Activated CD4-positive, alpha-beta memory T cell treated with anti-CD3 and anti-CD28 coated beads for 36 hours (primary cell): ENCODE data around the gene TAS1R2. TPM values are rescaled to one million over a fixed set of nuclear protein-coding genes. Genes with fewer than 3 reads are reported as not detected.
"Not testable (repeated sequence)": the region's sequence is repeated elsewhere in the genome, so short reads cannot be mapped to it uniquely, and the experiment has no call there.

Experiments
- CTCF ChIA-PET: fragments of 350-600 bp; sonication (Branson Sonifier 250); formaldehyde crosslinking; loops from one replicate; lab custom pipeline; 2021; ENCODE audit warnings: antibody characterized with exemption, inconsistent platforms; lab: Charles Lee
- POLR2A ChIA-PET: fragments of 350-600 bp; sonication (Branson Sonifier 250); formaldehyde crosslinking; loops from one replicate; lab custom pipeline; 2021; ENCODE audit warnings: antibody characterized with exemption; lab: Charles Lee
- DNase-seq: peaks from one replicate; pipeline ENCODE4 v3.0.0-alpha.2; 2020
- H3K27ac Mint-ChIP-seq: one replicate; pipeline ENCODE4 v1.8.0; 2021; ENCODE audit warnings: mixed read lengths
- H3K27me3 Mint-ChIP-seq: one replicate; pipeline ENCODE4 v1.8.0; 2021; ENCODE audit warnings: mixed read lengths
- H3K36me3 Mint-ChIP-seq: one replicate; pipeline ENCODE4 v1.8.0; 2021; ENCODE audit warnings: mixed read lengths
- H3K4me1 Mint-ChIP-seq: one replicate; pipeline ENCODE4 v1.8.0; 2021; ENCODE audit warnings: low read depth, mixed read lengths
- H3K4me3 Mint-ChIP-seq: one replicate; pipeline ENCODE4 v1.8.0; 2021; ENCODE audit warnings: mild to moderate bottlenecking, mixed read lengths
- H3K9me3 Mint-ChIP-seq: one replicate; pipeline ENCODE4 v1.8.0; 2021; ENCODE audit warnings: mixed read lengths
- intact Hi-C: fragments of 100-400 bp; cut with micrococcal nuclease; formaldehyde crosslinking; loops from one replicate; pipeline ENCODE4 v1.15.1; 2023
- total RNA-seq, 2 experiments: library from RNA; stranded (reverse); gene quantifications; one replicate each; pipeline ENCODE4 v1.2.3, GENCODE V29; 2021

The TAS1R2 gene
- total RNA-seq, 2 experiments from 2014 or later, result not detected

DNA sequence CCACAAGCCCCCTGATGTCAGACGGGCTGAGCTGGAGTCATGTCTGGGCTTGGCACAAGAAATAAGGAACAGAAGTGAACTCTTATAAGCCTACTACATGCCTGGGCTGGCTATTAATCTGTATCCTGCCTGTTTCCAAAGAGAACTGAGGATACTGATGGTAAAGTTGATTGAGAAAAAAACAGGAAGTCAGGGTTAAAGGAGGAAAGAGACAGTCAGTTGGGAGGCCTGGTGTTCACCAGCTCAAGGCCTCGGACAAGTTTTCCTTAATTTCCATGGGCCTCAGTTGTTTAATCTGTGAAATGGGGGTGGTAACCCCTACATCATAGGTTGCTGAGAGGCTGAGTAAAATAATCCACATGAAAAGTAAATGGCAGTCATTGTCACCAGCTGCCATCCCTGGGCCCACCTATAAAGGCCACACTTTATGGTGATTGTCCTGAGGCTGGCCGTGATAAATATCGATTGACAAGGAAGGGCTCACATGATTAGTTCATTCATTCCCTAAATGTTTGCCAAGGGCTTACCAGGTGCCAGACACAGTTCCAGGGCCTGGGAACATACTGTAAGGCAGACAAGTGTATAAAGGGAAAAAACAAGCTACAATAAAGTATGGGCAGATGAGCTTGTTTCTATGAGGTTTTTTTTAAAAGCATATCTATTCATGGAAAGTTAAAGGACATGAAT lies 40.0 kb upstream of the TAS1R2 start:
- no peaks in the 10 kb centered on the region for H3K9me3 Mint-ChIP-seq
- intact Hi-C loops, result loop anchor here (10.0 kb wide), 2 partner anchors 305 to 345 kb away; no protein-coding TSS in a partner anchor
- ChIA-PET POLR2A (interaction anchor here (0.6 kb wide), 1 partner anchor 172 kb away, joined by 3 read pairs; no protein-coding TSS in a partner anchor), CTCF (interaction anchor here (1.0 to 2.8 kb wide), 3 partner anchors 9 to 16 kb away, joined by 3 to 21 read pairs (median 3); no protein-coding TSS in a partner anchor)
- peaks cover 19% of the 10 kb centered on the region for H3K4me1 Mint-ChIP-seq
- no peaks in the 10 kb centered on the region for H3K27me3 Mint-ChIP-seq
- H3K36me3 Mint-ChIP-seq, result no peaks in the 10 kb centered on the region
- no peak overlapping the region for H3K4me3 Mint-ChIP-seq
- no peak overlapping the region for H3K27ac Mint-ChIP-seq
- DNase-seq, result no peak

GRCh38 chr1:18898567-18898966 lies 39.1 kb upstream of the TAS1R2 start:
- ChIA-PET CTCF (interaction anchor here (1.0 to 2.8 kb wide), 2 partner anchors 10 to 15 kb away, joined by 3 to 21 read pairs; no protein-coding TSS in a partner anchor), POLR2A (no interaction called here)
- H3K27me3 Mint-ChIP-seq, result no peaks in the 10 kb centered on the region
- peaks cover 18% of the 10 kb centered on the region for H3K4me1 Mint-ChIP-seq
- no peaks in the 10 kb centered on the region for H3K9me3 Mint-ChIP-seq
- no peak overlapping the region for H3K4me3 Mint-ChIP-seq
- intact Hi-C loops, result no loop called here
- no peak for DNase-seq
- no peaks in the 10 kb centered on the region for H3K36me3 Mint-ChIP-seq
- no peak overlapping the region for H3K27ac Mint-ChIP-seq

- DNase-seq, result no peak
- H3K27ac Mint-ChIP-seq, result no peak overlapping the region
- no peaks in the 10 kb centered on the region for H3K36me3 Mint-ChIP-seq
- H3K27me3 Mint-ChIP-seq, result no peaks in the 10 kb centered on the region
- H3K4me3 Mint-ChIP-seq, result no peak overlapping the region
- intact Hi-C loops, result no loop called here
- H3K9me3 Mint-ChIP-seq, result no peaks in the 10 kb centered on the region
- ChIA-PET POLR2A (no interaction called here), CTCF (interaction anchor here (0.7 kb wide), 1 partner anchor 1405 kb away, joined by 4 read pairs; no protein-coding TSS in a partner anchor)
- peaks cover 3% of the 10 kb centered on the region for H3K4me1 Mint-ChIP-seq
Observed at GRCh38 chr1:18895317-18895716, 35.9 kb upstream of the TAS1R2 start.

GRCh38 chr1:18893120-18893519 lies 33.7 kb upstream of the TAS1R2 start:
- Mint-ChIP-seq H3K27ac (no peak overlapping the region), H3K4me3 (no peak overlapping the region), H3K27me3 (no peaks in the 10 kb centered on the region), H3K4me1 (no peaks in the 10 kb centered on the region), H3K36me3 (no peaks in the 10 kb centered on the region), H3K9me3 (no peaks in the 10 kb centered on the region)
- CTCF ChIA-PET, result interaction anchor here (0.8 to 1.9 kb wide), 4 partner anchors 9 to 89 kb away, joined by 3 to 13 read pairs (median 4); no protein-coding TSS in a partner anchor
- POLR2A ChIA-PET, result no interaction called here
- intact Hi-C loops, result no loop called here
- DNase-seq, result no peak

GRCh38 chr1:18891858-18892257 lies 32.4 kb upstream of the TAS1R2 start:
- not testable (repeated sequence) for H3K27ac Mint-ChIP-seq

DNA sequence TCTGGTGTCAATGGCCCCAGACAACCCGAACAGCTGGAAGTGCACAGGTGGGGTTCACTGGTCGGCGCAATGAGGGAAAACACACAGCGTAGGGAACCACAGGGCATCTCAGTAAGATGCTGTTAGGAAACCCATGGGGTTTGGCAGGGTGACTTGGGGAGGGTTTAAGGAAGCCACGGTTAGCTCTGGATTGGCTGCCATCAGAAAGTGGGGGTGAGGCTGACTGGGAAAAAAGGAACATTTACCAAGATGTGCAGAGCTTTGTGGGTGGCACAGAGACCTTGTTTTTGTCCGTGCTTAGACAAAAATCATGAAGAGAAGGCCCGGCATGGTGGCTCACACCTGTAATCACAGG lies 31.9 kb upstream of the TAS1R2 start:
- no peak for DNase-seq
- POLR2A ChIA-PET, result no interaction called here
- intact Hi-C loops, result no loop called here
- H3K36me3 Mint-ChIP-seq, result no peaks in the 10 kb centered on the region
- H3K27me3 Mint-ChIP-seq, result no peaks in the 10 kb centered on the region
- H3K4me1 Mint-ChIP-seq, result no peaks in the 10 kb centered on the region
- CTCF ChIA-PET, result interaction anchor here (0.5 kb wide), 1 partner anchor 20 kb away, joined by 3 read pairs; no protein-coding TSS in a partner anchor
- no peaks in the 10 kb centered on the region for H3K9me3 Mint-ChIP-seq
- no peak overlapping the region for H3K27ac Mint-ChIP-seq
- H3K4me3 Mint-ChIP-seq, result no peak overlapping the region

More at GRCh38 chr1:18891858-18892257, 32.4 kb upstream of the TAS1R2 start:
- POLR2A ChIA-PET, DNase-seq, H3K4me1 Mint-ChIP-seq, H3K9me3 Mint-ChIP-seq, intact Hi-C loops, CTCF ChIA-PET, H3K4me3 Mint-ChIP-seq, H3K27me3 Mint-ChIP-seq, H3K36me3 Mint-ChIP-seq: not testable (repeated sequence)

GRCh38 chr1:18890706-18891425 lies 31.4 kb upstream of the TAS1R2 start:
- Mint-ChIP-seq H3K27me3 (no peaks in the 10 kb centered on the region), H3K27ac (no peak overlapping the region), H3K9me3 (no peaks in the 10 kb centered on the region), H3K4me3 (no peak overlapping the region), H3K36me3 (no peaks in the 10 kb centered on the region), H3K4me1 (no peaks in the 10 kb centered on the region)
- ChIA-PET POLR2A (no interaction called here), CTCF (interaction anchor here (0.5 kb wide), 1 partner anchor 19 kb away, joined by 3 read pairs; no protein-coding TSS in a partner anchor)
- DNase-seq, result no peak
- intact Hi-C loops, result no loop called here

DNA sequence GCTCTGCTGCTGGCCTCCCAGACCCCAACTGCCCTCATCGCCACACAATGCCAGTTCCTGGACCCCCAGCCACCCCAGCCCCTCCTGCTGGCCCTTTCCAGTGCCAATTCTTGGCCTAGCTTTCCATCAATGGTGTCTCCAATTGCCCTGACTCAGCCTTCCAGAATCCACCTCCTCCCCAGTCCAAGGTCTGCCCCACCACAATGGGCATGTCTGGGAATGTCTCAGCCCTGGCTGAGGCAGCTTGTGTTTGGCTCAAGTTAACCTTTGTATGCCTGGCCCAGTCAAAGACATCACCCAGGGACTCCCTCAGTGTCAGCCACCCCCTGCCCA lies 26.5 kb upstream of the TAS1R2 start:
- no peak overlapping the region for H3K27ac Mint-ChIP-seq
- intact Hi-C loops, result no loop called here
- no peaks in the 10 kb centered on the region for H3K4me1 Mint-ChIP-seq
- H3K9me3 Mint-ChIP-seq, result no peaks in the 10 kb centered on the region
- ChIA-PET POLR2A (no interaction called here), CTCF (interaction anchor here (3.1 kb wide), 1 partner anchor 189 kb away, joined by 36 read pairs; no protein-coding TSS in a partner anchor)
- DNase-seq, result no peak
- H3K27me3 Mint-ChIP-seq, result no peaks in the 10 kb centered on the region
- no peak overlapping the region for H3K4me3 Mint-ChIP-seq
- no peaks in the 10 kb centered on the region for H3K36me3 Mint-ChIP-seq

- no peaks in the 10 kb centered on the region for H3K36me3 Mint-ChIP-seq
Observed at GRCh38 chr1:18885311-18886002, 26.0 kb upstream of the TAS1R2 start.

DNA sequence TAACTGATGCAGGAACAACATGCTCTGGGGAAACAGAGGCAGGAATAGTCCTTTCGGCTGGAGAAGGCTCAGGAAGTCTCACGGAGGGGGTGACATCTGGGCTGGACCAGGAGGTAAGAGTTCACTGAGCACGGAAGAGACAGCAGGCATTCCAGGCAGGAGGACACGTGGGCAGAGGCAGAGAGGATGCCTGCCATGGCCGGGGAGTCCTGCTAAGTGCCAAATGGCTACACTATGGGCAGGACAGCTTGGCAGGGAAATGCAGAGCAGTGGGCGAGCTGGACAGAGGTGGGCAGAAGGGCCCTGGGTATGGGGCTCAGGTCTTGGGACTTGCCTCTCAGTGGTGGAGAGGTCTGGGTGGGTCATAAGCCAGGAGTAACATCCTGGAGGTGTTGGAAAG lies 25.3 kb upstream of the TAS1R2 start:
- no peaks in the 10 kb centered on the region for H3K27me3 Mint-ChIP-seq
- no peak overlapping the region for H3K27ac Mint-ChIP-seq
- CTCF ChIA-PET, result interaction anchor here (0.6 to 3.1 kb wide), 36 partner anchors 9 to 779 kb away, joined by 3 to 36 read pairs (median 6); partner anchors contain the start of genes ALDH4A1 and HTR6

More at GRCh38 chr1:18885311-18886002, 26.0 kb upstream of the TAS1R2 start:
- H3K9me3 Mint-ChIP-seq, result no peaks in the 10 kb centered on the region
- H3K27me3 Mint-ChIP-seq, result no peaks in the 10 kb centered on the region
- CTCF ChIA-PET, result interaction anchor here (1.2 to 3.1 kb wide), 8 partner anchors 11 to 295 kb away, joined by 3 to 36 read pairs (median 8); partner anchors contain the start of gene ALDH4A1
- intact Hi-C loops, result no loop called here
- no peak for DNase-seq
- POLR2A ChIA-PET, result no interaction called here
- H3K4me3 Mint-ChIP-seq, result no peak overlapping the region
- H3K4me1 Mint-ChIP-seq, result no peaks in the 10 kb centered on the region
- H3K27ac Mint-ChIP-seq, result no peak overlapping the region

DNA sequence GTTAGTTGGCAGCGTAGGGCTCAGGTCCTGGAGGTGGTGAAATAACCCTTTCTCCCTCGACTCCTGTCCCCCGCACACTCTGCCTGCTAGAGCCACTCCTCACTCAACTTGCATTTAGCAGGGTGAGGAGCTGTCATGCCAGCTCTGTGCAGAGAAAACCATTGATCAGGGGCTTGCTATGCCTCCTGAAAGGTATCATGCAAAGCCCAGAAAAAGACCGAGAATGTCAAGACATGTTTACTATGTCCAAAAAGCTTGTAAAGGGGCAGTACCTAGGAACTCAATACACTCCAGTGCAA lies 24.9 kb upstream of the TAS1R2 start:
- POLR2A ChIA-PET, result interaction anchor here (0.8 kb wide), 1 partner anchor 213 kb away, joined by 3 read pairs; no protein-coding TSS in a partner anchor
- intact Hi-C loops, result loop anchor here (1.0 kb wide), 1 partner anchor 190 kb away; no protein-coding TSS in a partner anchor

More for the DNA sequence above, 25.3 kb upstream of the TAS1R2 start:
- no peaks in the 10 kb centered on the region for H3K36me3 Mint-ChIP-seq
- POLR2A ChIA-PET, result interaction anchor here (0.8 kb wide), 1 partner anchor 213 kb away, joined by 3 read pairs; no protein-coding TSS in a partner anchor
- no peaks in the 10 kb centered on the region for H3K9me3 Mint-ChIP-seq
- no peaks in the 10 kb centered on the region for H3K4me1 Mint-ChIP-seq
- intact Hi-C loops, result loop anchor here (1.0 kb wide), 1 partner anchor 190 kb away; no protein-coding TSS in a partner anchor
- DNase-seq, result no peak
- no peak overlapping the region for H3K4me3 Mint-ChIP-seq

More for the DNA sequence above, 24.9 kb upstream of the TAS1R2 start:
- Mint-ChIP-seq H3K27me3 (no peaks in the 10 kb centered on the region), H3K9me3 (no peaks in the 10 kb centered on the region), H3K27ac (no peak overlapping the region), H3K36me3 (no peaks in the 10 kb centered on the region), H3K4me1 (no peaks in the 10 kb centered on the region), H3K4me3 (no peak overlapping the region)
- CTCF ChIA-PET, result interaction anchor here (0.6 to 3.1 kb wide), 42 partner anchors 9 to 780 kb away, joined by 3 to 36 read pairs (median 5); partner anchors contain the start of genes ALDH4A1 and HTR6
- DNase-seq, result no peak
